ENCODE measurements around the gene MIF4GD. TPM values are rescaled to one million over a fixed set of nuclear protein-coding genes. Genes with fewer than 3 reads are reported as not detected.
A peak's percentile ranks its signal among the peaks of the same experiment; 100 is the strongest.

The MIF4GD gene
- total RNA-seq, 1 donor from 2014 or later: 32.4 TPM

- no peaks in the 10 kb centered on the region for H3K9me3 ChIP-seq
- H3K4me1 ChIP-seq: no peaks in the 10 kb centered on the region
- peak overlapping the region in 1 of 2 donors; percentile 19 for H3K27ac ChIP-seq
- TF ChIP-seq, protein P1, sequence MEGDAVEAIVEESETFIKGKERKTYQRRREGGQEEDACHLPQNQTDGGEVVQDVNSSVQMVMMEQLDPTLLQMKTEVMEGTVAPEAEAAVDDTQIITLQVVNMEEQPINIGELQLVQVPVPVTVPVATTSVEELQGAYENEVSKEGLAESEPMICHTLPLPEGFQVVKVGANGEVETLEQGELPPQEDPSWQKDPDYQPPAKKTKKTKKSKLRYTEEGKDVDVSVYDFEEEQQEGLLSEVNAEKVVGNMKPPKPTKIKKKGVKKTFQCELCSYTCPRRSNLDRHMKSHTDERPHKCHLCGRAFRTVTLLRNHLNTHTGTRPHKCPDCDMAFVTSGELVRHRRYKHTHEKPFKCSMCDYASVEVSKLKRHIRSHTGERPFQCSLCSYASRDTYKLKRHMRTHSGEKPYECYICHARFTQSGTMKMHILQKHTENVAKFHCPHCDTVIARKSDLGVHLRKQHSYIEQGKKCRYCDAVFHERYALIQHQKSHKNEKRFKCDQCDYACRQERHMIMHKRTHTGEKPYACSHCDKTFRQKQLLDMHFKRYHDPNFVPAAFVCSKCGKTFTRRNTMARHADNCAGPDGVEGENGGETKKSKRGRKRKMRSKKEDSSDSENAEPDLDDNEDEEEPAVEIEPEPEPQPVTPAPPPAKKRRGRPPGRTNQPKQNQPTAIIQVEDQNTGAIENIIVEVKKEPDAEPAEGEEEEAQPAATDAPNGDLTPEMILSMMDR (IDR thresholded peaks at IDR 0.05): no peak
- no peak overlapping the region for H3K4me3 ChIP-seq
- H3K36me3 ChIP-seq: peaks cover 65 to 79% of the 10 kb centered on the region in 2 donors
- intact Hi-C loops (cut with DNase I): no loop called here
- DNase-seq (ENCODE audit: low spot score in 2 of 2): no peak
- H3K27me3 ChIP-seq: no peaks in the 10 kb centered on the region
These were observed 42.7 kb downstream of the MIF4GD start for GRCh38 chr17:75228305-75228704.

DNA sequence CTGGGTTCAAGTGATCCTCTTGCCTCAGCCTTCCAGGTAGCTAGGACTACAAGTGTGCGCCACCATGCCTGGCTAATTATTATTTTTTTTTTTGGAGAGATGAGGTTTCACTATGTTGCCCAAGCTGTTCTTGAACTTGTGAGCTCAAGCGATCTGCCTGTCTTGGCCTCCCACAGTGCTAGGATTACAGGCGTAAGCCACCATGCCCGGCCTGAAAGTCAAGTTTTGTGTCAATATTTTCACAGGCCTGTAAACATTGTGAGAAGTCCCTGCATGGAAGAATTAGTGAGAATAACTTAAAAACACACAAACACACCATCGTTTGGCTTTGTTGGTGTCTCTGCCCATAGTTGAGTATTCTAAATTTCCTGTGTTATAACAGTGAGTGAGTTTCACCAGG lies 43.3 kb downstream of the MIF4GD start:
- no peak overlapping the region for H3K27ac ChIP-seq
- intact Hi-C loops (cut with DNase I): no loop called here
- H3K27me3 ChIP-seq: no peaks in the 10 kb centered on the region
- no peaks in the 10 kb centered on the region for H3K9me3 ChIP-seq
- H3K4me3 ChIP-seq: no peak overlapping the region
- no peak for DNase-seq (ENCODE audit: low spot score in 2 of 2)
- H3K4me1 ChIP-seq: no peaks in the 10 kb centered on the region
- peaks cover 61 to 74% of the 10 kb centered on the region in 2 donors for H3K36me3 ChIP-seq
- TF ChIP-seq, protein P1 (IDR thresholded peaks at IDR 0.05): no peak

DNA sequence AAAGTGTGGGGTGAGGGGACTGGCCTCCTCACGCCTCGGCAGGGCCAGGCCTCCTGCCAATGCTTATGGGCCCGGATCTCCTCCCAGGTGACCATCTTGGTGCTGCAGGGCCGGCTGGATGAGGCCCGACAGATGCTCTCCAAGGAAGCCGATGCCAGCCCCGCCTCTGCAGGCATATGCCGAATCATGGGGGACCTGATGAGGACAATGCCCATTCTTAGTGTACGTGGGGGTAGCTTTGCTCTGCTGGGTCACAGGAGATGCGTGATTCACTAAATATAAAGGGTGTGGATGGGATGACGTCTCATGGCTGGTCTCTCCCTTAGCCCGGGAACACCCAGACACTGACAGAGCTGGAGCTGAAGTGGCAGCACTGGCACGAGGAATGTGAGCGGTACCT lies 46.0 kb downstream of the MIF4GD start:
- H3K27me3 ChIP-seq: no peaks in the 10 kb centered on the region
- no peaks in the 10 kb centered on the region for H3K9me3 ChIP-seq
- H3K27ac ChIP-seq: no peak overlapping the region
- peaks cover 41 to 65% of the 10 kb centered on the region in 2 donors for H3K36me3 ChIP-seq
- no peak for DNase-seq (ENCODE audit: low spot score in 2 of 2)
- intact Hi-C loops (cut with DNase I): no loop called here
- TF ChIP-seq, protein P1 (IDR thresholded peaks at IDR 0.05): no peak
- H3K4me1 ChIP-seq: no peaks in the 10 kb centered on the region
- no peak overlapping the region for H3K4me3 ChIP-seq

DNA sequence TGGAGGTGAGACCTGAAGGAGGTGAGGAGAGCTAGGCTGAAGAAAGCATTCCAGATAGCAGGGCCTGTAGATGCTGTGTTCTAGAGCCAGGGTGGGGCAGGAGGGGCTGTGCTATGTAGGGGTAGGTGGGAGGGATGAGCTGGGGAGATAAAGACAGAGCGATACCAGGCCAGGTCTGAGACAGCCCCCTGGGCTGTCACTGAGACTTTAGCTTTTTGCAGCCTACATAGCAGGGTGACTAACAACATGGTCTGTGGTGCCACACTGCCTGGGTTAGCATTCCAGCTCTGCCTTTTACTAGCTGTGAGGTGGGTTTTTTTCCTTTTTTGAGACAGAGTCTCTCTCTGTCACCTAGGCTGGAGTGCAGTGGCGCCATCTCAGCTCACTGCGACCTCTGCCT lies 51.2 kb downstream of the MIF4GD start:
- DNase-seq (ENCODE audit: low spot score in 2 of 2): no peak
- no peaks in the 10 kb centered on the region for H3K27me3 ChIP-seq
- no peak overlapping the region for H3K4me3 ChIP-seq
- intact Hi-C loops (cut with DNase I): no loop called here
- H3K9me3 ChIP-seq: no peaks in the 10 kb centered on the region
- H3K36me3 ChIP-seq: peaks cover 53 to 73% of the 10 kb centered on the region in 2 donors
- H3K27ac ChIP-seq: no peak overlapping the region
- TF ChIP-seq, protein P1 (IDR thresholded peaks at IDR 0.05): no peak
- no peaks in the 10 kb centered on the region for H3K4me1 ChIP-seq

DNA sequence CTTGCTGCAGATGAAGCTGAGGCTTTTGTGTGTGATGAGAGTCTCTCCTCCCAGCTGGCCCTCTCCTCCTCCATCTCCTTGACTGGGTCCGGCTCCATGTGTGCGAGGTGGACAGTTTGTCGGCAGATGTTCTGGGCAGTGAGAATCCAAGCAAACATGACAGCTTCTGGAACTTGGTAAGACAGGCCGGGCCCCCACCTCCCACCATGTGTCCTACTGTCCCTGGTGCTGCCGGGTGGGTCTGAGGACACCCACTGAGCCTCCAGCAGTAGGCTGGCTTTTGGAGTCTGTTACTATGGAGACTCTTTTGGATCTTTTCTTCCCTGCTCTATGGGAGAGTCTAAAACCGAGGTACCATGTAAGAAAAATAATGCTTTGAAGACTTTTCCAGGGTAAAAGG lies 52.9 kb downstream of the MIF4GD start:
- peaks cover 65 to 79% of the 10 kb centered on the region in 2 donors for H3K36me3 ChIP-seq

More for the DNA sequence above, 52.9 kb downstream of the MIF4GD start:
- no peaks in the 10 kb centered on the region for H3K4me1 ChIP-seq
- TF ChIP-seq, protein P1 (IDR thresholded peaks at IDR 0.05): no peak
- intact Hi-C loops (cut with DNase I): no loop called here
- no peaks in the 10 kb centered on the region for H3K9me3 ChIP-seq
- no peak overlapping the region for H3K27ac ChIP-seq
- no peaks in the 10 kb centered on the region for H3K27me3 ChIP-seq
- no peak for DNase-seq (ENCODE audit: low spot score in 2 of 2)
- H3K4me3 ChIP-seq: no peak overlapping the region

Other genes with a start within 250 kb of the MIF4GD start
- 133 TPM for gene ATP5PD, start 224.3 kb downstream of the MIF4GD start, total RNA-seq
- gene KCTD2, start 224.0 kb downstream of the MIF4GD start, total RNA-seq: 31.4 TPM
- 101 TPM for gene SLC16A5, start 183.3 kb downstream of the MIF4GD start, total RNA-seq
- 1.4 TPM for gene ARMC7, start 161.3 kb downstream of the MIF4GD start, total RNA-seq
- gene NT5C, start 139.5 kb downstream of the MIF4GD start, total RNA-seq: 18.3 TPM
- gene JPT1, start 116.7 kb downstream of the MIF4GD start, total RNA-seq: 23.0 TPM
- 23.9 TPM for gene SUMO2, start 88.3 kb downstream of the MIF4GD start, total RNA-seq
- gene NUP85, start 65.6 kb downstream of the MIF4GD start, total RNA-seq: 38.1 TPM
- gene GGA3, start 9.6 kb downstream of the MIF4GD start, total RNA-seq: 84.6 TPM
- 24.1 TPM for gene MRPS7, start 9.4 kb downstream of the MIF4GD start, total RNA-seq
- 1.3 TPM for gene SLC25A19, start 18.2 kb upstream of the MIF4GD start, total RNA-seq
- 65.7 TPM for gene GRB2, start 134.4 kb upstream of the MIF4GD start, total RNA-seq
- gene TMEM94, start 185.4 kb upstream of the MIF4GD start, total RNA-seq: 125 TPM
- gene CASKIN2, start 244.3 kb upstream of the MIF4GD start, total RNA-seq: 112 TPM
- 92.7 TPM for gene TSEN54, start 245.3 kb upstream of the MIF4GD start, total RNA-seq